Measurements from ENCODE around the gene TRAFD1. TPM values are rescaled to one million over a fixed set of nuclear protein-coding genes. Genes with fewer than 3 reads are reported as not detected.

Gene TRAFD1
- total and polyA plus RNA-seq, 2 of the 8 experiments (the other 6 are each of a cell fraction or from before 2014, with no cell fraction given) = 18.1 to 33.1 TPM

DNA sequence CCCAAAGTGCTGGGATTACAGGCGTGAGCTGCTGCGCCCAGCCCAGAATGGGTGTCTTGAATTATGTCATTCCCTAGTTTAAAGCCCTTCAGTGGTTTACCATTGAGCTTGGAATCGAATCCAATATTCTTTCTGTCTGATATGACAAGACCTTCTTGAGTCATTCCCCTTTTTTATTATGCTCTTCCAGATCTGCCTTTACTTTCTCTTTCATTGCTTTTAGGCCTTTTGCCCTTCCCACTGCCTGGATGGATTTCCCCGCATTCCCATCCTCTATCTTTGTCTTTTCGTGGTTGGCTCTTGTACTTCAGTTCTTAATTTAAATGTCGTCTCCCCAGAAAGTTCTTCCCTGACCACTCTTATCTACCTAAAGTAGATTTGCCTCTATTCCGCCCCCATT, 1.6 kb downstream of the TRAFD1 start (continued):
- TF ChIP-seq, protein P1, sequence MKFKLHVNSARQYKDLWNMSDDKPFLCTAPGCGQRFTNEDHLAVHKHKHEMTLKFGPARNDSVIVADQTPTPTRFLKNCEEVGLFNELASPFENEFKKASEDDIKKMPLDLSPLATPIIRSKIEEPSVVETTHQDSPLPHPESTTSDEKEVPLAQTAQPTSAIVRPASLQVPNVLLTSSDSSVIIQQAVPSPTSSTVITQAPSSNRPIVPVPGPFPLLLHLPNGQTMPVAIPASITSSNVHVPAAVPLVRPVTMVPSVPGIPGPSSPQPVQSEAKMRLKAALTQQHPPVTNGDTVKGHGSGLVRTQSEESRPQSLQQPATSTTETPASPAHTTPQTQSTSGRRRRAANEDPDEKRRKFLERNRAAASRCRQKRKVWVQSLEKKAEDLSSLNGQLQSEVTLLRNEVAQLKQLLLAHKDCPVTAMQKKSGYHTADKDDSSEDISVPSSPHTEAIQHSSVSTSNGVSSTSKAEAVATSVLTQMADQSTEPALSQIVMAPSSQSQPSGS (IDR thresholded peaks at IDR 0.05; ENCODE audit: low read length) = no peak

Data from H1 (cell line).